Endothelial cell of umbilical vein (primary cell): ENCODE data around the gene FOXP4. TPM values are rescaled to one million over a fixed set of nuclear protein-coding genes. Genes with fewer than 3 reads are reported as not detected.

Experiments used
- BruUV-seq: library from RNA; stranded (reverse); fragments of 400-500 nt; replicated peaks from 2 replicates; lab custom pipeline; 2021; lab: Mats Ljungman, UMichigan
- CTCF ChIA-PET: fragments of 300-600, 350-600 bp; sonication (Branson Sonifier 250); formaldehyde crosslinking; loops from one replicate; lab custom pipeline; 2021; ENCODE audit warnings: antibody characterized with exemption, inconsistent platforms; lab: Charles Lee
- POLR2A ChIA-PET: fragments of 300-600, 350-600 bp; sonication (Branson Sonifier 250); formaldehyde crosslinking; loops from one replicate; lab custom pipeline; 2021; ENCODE audit warnings: antibody characterized with exemption, inconsistent platforms; lab: Charles Lee
- DNase-seq: peaks from one replicate; pipeline ENCODE4 v3.0.0-alpha.2; 2011; ENCODE audit warnings: low read depth, low spot score
- FAIRE-seq: peaks from 2 replicates; lab custom pipeline; 2011; peaks lifted over from hg19 to GRCh38; lab: Jason Lieb, UNC
- H2AFZ ChIP-seq: 2 replicates; pipeline ENCODE4 v1.6.0; 2012; ENCODE audit warnings: low read depth, low read length, control low read depth, inconsistent platforms
- H3K27ac ChIP-seq: 2 replicates; pipeline ENCODE4 v1.5.1; 2011; ENCODE audit warnings: low read depth, mild to moderate bottlenecking, control low read depth, low read length, moderate library complexity; ENCODE audit not compliant: insufficient read depth
- H3K27me3 ChIP-seq, 2 experiments: 2 replicates each; pipeline versions ENCODE4 v1.6.0 to v1.6.1; 2011; ENCODE audit warnings: low read length in 2 of 2, mixed read lengths in 1 of 2; ENCODE audit not compliant: control insufficient read depth in 2 of 2, insufficient read depth in 2 of 2
- H3K36me3 ChIP-seq, 2 experiments: 2 replicates in 1 of 2; 3 replicates in 1 of 2; pipeline ENCODE4 v1.5.1; 2011; ENCODE audit warnings: low read length in 2 of 2, mild to moderate bottlenecking in 1 of 2, moderate library complexity in 1 of 2; ENCODE audit not compliant: control insufficient read depth in 2 of 2, insufficient read depth in 2 of 2; ENCODE audit errors: extremely low read depth in 1 of 2
- H3K4me1 ChIP-seq: 3 replicates; pipeline ENCODE4 v1.5.1; 2011; ENCODE audit warnings: mild to moderate bottlenecking, low read length; ENCODE audit not compliant: control insufficient read depth, insufficient read depth; ENCODE audit errors: extremely low read depth
- H3K4me2 ChIP-seq: 2 replicates; pipeline ENCODE4 v1.6.1; 2011; ENCODE audit warnings: low read length, control low read depth, mixed read lengths; ENCODE audit not compliant: insufficient read depth
- H3K4me3 ChIP-seq, 3 experiments: fragments of 200-600 bp in 1 of 3; sonication (generic), shearing (Covaris generic) in 1 of 3; replicated peaks in 1 of 3; 2 replicates each; pipeline ENCODE4 v1.5.1; 2011 to 2016; ENCODE audit warnings: control low read depth in 3 of 3, low read length in 3 of 3, mild to moderate bottlenecking in 2 of 3, inconsistent platforms in 1 of 3, low read depth in 1 of 3, moderate library complexity in 1 of 3; ENCODE audit not compliant: insufficient read depth in 1 of 3
- H3K79me2 ChIP-seq: 2 replicates; pipeline ENCODE4 v1.6.0; 2012; ENCODE audit warnings: low read length, inconsistent platforms; ENCODE audit not compliant: control insufficient read depth, insufficient read depth
- H3K9ac ChIP-seq: replicated peaks from 2 replicates; pipeline ENCODE3; 2011; ENCODE audit warnings: low read length, control low read depth; ENCODE audit not compliant: insufficient read depth; ENCODE audit errors: extremely low read depth
- H3K9me1 ChIP-seq: replicated peaks from 3 replicates; pipeline ENCODE4 v1.6.0; 2011; ENCODE audit warnings: mild to moderate bottlenecking, low read length; ENCODE audit not compliant: control insufficient read depth, insufficient read depth; ENCODE audit errors: extremely low read depth
- H3K9me3 ChIP-seq: replicated peaks from 2 replicates; pipeline ENCODE4 v1.5.1; 2012; ENCODE audit warnings: low read length, inconsistent platforms; ENCODE audit not compliant: control insufficient read depth, insufficient read depth
- H4K20me1 ChIP-seq: replicated peaks from 2 replicates; pipeline ENCODE3; 2011; ENCODE audit warnings: mild to moderate bottlenecking, low read length; ENCODE audit not compliant: control insufficient read depth, insufficient read depth; ENCODE audit errors: extremely low read depth
- EZH2 ChIP-seq: IDR thresholded peaks from 2 replicates; pipeline ENCODE4 v1.6.1; 2012; ENCODE audit warnings: borderline replicate concordance, low read depth, mild to moderate bottlenecking, moderate library complexity, low read length, inconsistent platforms; ENCODE audit not compliant: severe bottlenecking
- FOS ChIP-seq: IDR thresholded peaks from 2 replicates; pipeline ENCODE4 v1.6.1; 2011; ENCODE audit warnings: mild to moderate bottlenecking, low read length, moderate library complexity, borderline replicate concordance; ENCODE audit not compliant: insufficient read depth
- GATA2 ChIP-seq: IDR thresholded peaks from 2 replicates; pipeline ENCODE4 v1.7.0; 2011; ENCODE audit warnings: low read depth, mild to moderate bottlenecking, moderate library complexity, mixed read lengths, low read length; ENCODE audit not compliant: insufficient read length, insufficient read depth
- JUN ChIP-seq: IDR thresholded peaks from 2 replicates; pipeline ENCODE4 v1.6.1; 2011; ENCODE audit warnings: borderline replicate concordance, low read depth; ENCODE audit not compliant: insufficient read length, insufficient read depth
- MYC ChIP-seq: IDR thresholded peaks from one replicate; pipeline ENCODE4 v1.6.1; 2011; ENCODE audit warnings: mild to moderate bottlenecking, low read depth, low read length
- POLR2A ChIP-seq: IDR thresholded peaks from 2 replicates; pipeline ENCODE4 v1.6.1; 2012; ENCODE audit warnings: low read depth, mild to moderate bottlenecking, control low read depth, low read length
- POLR2AphosphoS5 ChIP-seq: IDR thresholded peaks from 2 replicates; pipeline ENCODE4 v1.6.1; 2012; ENCODE audit warnings: low read depth, mild to moderate bottlenecking, control low read depth, low read length, moderate library complexity; ENCODE audit not compliant: insufficient read depth
- dilution Hi-C: fragments of 300-500 bp; cut with MboI; formaldehyde crosslinking; loops from one replicate; pipeline ENCODE4 v1.15.0; 2019; ENCODE audit warnings: low sequenced_read_pairs; ENCODE audit not compliant: extremely low pct_ligation_motif_present
- intact Hi-C: fragments of 100-400 bp; cut with micrococcal nuclease; formaldehyde crosslinking; loops from one replicate; pipeline ENCODE4 v1.10.0; 2022
- polyA plus RNA-seq, 4 experiments: library from polyadenylated mRNA; depleted of rRNA in 3 of 4; stranded (reverse) in 3 of 4; unstranded in 1 of 4; fragments of >200 nt; gene quantifications; 2 replicates each; pipeline versions ENCODE4 v1.2.1 to v1.2.3, GENCODE V29; 2011 to 2012; ENCODE audit warnings: missing spikeins in 1 of 4
- total RNA-seq: library from RNA; stranded (reverse); gene quantifications from 2 replicates; pipeline ENCODE4 v1.2.3, GENCODE V29; 2021
- TF ChIP-seq, protein P1 (sequence below), 2 donors: IDR thresholded peaks; 1 replicate in 1 of 2; 2 replicates in 1 of 2; pipeline ENCODE4 v1.5.1; 2011; ENCODE audit warnings: low read length in 2 of 2, mild to moderate bottlenecking in 2 of 2, moderate library complexity in 2 of 2, control low read depth in 1 of 2, inconsistent platforms in 1 of 2, low read depth in 1 of 2; ENCODE audit not compliant: insufficient read depth in 1 of 2; ENCODE audit errors: extremely low read depth in 1 of 2
- TF ChIP-seq, protein P2 (sequence below): IDR thresholded peaks from 2 replicates; pipeline ENCODE4 v1.6.1; 2011; ENCODE audit not compliant: insufficient read depth, insufficient read length

The FOXP4 gene
- total and polyA plus RNA-seq, 2 donors (not counting 3 experiments of a cell fraction or from before 2014, with no cell fraction given) = 5.6 to 23.9 TPM

DNA sequence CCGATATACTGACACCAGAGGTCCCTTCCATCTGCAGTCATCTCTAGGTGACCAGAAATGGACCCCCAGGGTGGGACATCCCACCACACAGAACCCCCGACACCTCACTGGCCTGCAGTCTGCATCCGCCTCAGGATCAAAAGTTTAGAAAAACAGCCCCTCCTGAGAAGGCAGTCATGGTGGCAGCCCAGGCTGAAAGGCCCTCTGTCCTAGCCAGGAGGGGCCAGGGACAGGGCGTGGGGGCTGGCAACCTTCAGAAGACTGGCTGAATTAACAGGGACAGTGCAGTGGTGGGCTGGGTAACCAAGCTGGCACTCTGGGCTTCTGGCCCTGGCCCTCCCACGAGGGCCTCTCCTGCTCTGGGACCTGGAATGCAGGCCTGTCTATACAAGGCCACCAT is 57.8 kb downstream of the FOXP4 start:
- ChIA-PET POLR2A (no interaction called here), CTCF (interaction anchor here (2.2 to 7.2 kb wide), 5 partner anchors 15 to 179 kb away, joined by 9 to 226 read pairs (median 20); no protein-coding TSS in a partner anchor)
- intact Hi-C loops (no loop called here), dilution Hi-C loops (no loop called here)
- TF ChIP-seq POLR2A (no peak), GATA2 (no peak), FOS (no peak), POLR2AphosphoS5 (no peak), MYC (no peak), EZH2 (no peak), JUN (no peak)
- TF ChIP-seq, protein P1, sequence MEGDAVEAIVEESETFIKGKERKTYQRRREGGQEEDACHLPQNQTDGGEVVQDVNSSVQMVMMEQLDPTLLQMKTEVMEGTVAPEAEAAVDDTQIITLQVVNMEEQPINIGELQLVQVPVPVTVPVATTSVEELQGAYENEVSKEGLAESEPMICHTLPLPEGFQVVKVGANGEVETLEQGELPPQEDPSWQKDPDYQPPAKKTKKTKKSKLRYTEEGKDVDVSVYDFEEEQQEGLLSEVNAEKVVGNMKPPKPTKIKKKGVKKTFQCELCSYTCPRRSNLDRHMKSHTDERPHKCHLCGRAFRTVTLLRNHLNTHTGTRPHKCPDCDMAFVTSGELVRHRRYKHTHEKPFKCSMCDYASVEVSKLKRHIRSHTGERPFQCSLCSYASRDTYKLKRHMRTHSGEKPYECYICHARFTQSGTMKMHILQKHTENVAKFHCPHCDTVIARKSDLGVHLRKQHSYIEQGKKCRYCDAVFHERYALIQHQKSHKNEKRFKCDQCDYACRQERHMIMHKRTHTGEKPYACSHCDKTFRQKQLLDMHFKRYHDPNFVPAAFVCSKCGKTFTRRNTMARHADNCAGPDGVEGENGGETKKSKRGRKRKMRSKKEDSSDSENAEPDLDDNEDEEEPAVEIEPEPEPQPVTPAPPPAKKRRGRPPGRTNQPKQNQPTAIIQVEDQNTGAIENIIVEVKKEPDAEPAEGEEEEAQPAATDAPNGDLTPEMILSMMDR (IDR thresholded peaks at IDR 0.05; ENCODE audit: extremely low read depth in 1 of 2, insufficient read depth in 1 of 2, low read depth in 1 of 2, low read length in 2 of 2) = no peak
- TF ChIP-seq, protein P2, sequence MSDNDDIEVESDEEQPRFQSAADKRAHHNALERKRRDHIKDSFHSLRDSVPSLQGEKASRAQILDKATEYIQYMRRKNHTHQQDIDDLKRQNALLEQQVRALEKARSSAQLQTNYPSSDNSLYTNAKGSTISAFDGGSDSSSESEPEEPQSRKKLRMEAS = no peak
- H3K79me2 ChIP-seq = no peaks in the 10 kb centered on the region
- no peaks in the 10 kb centered on the region for H3K9me3 ChIP-seq
- DNase-seq = no peak
- H3K4me1 ChIP-seq = no peaks in the 10 kb centered on the region
- H3K36me3 ChIP-seq = no peaks in the 10 kb centered on the region
- H4K20me1 ChIP-seq = no peaks in the 10 kb centered on the region
- H2AFZ ChIP-seq = no peak overlapping the region
- no TSS peak for BruUV-seq
- no peak overlapping the region for H3K9ac ChIP-seq
- H3K4me3 ChIP-seq = no peak overlapping the region
- no peak for FAIRE-seq
- H3K27ac ChIP-seq = no peak overlapping the region
- H3K27me3 ChIP-seq = no peaks in the 10 kb centered on the region
- H3K4me2 ChIP-seq = no peak overlapping the region
- no peaks in the 10 kb centered on the region for H3K9me1 ChIP-seq
